ENCODE measurements around the gene CPM. TPM values are rescaled to one million over a fixed set of nuclear protein-coding genes. Genes with fewer than 3 reads are reported as not detected.

The CPM gene
- total RNA-seq: 10 to 100 TPM; 30.2 to 51.9 (median 35.0) TPM

DNA sequence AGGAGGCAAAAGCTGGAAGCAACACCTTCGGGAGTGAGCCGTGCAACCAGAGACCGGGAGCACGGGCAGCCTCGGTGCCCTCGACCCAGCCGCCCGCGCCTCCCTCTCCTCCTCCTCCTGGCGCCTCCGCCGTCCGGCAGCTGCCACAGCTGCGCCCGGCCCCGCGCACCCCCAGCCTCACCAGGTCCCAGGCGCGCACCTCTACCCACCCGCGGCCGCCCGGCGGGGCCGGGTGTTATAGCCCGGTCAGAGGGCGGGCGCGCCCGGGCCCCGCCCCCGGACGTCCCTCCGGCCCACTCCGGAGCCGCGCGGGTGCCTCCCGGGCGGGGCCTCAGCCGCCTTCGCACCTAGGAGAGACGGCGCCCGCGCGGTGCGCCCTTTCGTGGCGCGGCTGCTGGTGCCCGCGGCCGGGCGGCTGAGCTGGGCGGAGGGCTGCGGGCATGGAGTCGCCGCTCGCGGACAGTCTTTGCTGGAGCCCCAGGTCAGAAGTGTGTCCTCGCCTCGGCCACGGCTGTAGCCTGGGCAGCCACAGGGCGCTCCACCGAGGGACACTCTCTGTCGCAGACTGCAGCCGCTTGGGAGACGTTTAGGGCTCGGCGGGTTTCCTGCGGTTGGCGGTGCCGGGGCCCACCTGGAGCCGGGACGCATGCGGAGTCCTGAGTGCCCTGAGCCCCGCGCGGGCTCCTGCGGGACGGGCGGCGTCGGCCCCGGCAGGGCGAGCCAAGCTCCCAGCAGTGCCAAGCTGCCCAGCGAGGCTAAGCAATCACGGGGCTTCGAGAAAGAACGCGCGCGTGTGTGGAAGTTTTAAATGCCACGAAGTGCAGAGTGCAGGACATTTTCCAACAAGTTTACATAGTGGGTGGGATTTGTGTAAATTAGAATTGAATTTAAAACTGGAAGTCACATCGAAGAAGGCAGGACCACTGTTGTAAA is at the start of gene CPM:
TSS of gene CPM (minus strand) at position 211 of the 933 bp plus-strand sequence. CDS start 334 bp downstream, outside the sequence.
- Histone ChIP-seq H3K27me3 (peaks cover 0 to 21% (median 0%) of the 10 kb centered on the region in 4 donors), H3K27ac (replicated peaks in 1 of 4) (peak within 1 kb of the TSS; percentile 49 to 75 (median 64)), H3K4me1 (peaks cover 0 to 18% (median 14%) of the 10 kb centered on the region in 4 donors), H3K9me3 (no peaks in the 10 kb centered on the region), H3K36me3 (no peaks in the 10 kb centered on the region), H3K4me3 (peak within 1 kb of the TSS; percentile 66 to 71 (median 68))
- 6% methylated on average over 35 of the region's 96 CpGs for WGBS
- no peak for TF ChIP-seq POLR2A (IDR thresholded peaks at IDR 0.05; ENCODE audit: low read depth)
- TF ChIP-seq POLR2AphosphoS5 (IDR thresholded peaks at IDR 0.05): peak; percentile 30 to 71
- no peak for TF ChIP-seq EP300 (IDR thresholded peaks at IDR 0.05)
- DNase-seq (ENCODE audit: extremely low spot score): no peak
- intact Hi-C loops (cut with DNase I): no loop called here

DNA sequence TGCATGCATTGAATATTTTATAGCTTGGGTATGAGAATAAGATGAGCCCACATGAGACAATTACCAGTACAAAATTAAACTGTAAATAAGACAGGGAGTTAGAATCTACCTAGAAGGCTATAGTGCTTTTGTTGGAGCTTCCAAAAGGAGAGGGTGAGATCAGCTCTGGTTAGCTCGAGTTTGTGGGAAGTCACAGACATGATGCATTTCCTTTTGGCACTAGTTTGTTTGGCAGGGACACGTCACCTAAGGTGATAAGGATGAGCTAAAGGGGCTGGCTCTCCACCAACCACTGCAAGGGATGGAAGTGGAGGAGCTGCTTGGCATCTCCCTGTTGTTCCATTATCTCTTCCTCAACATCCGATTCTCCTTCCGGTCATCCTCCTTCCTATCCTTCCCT is 48.5 kb upstream of the CPM start:
- H3K4me3 ChIP-seq: no peak overlapping the region
- DNase-seq (ENCODE audit: extremely low spot score): no peak
- H3K9me3 ChIP-seq: peaks cover 0 to 11% (median 5%) of the 10 kb centered on the region in 4 donors
- intact Hi-C loops (cut with DNase I): no loop called here
- no peak overlapping the region for H3K27ac ChIP-seq (replicated peaks in 1 of 4)
- 51% methylated on average over 4 of the region's 4 CpGs for WGBS
- TF ChIP-seq, protein P1, sequence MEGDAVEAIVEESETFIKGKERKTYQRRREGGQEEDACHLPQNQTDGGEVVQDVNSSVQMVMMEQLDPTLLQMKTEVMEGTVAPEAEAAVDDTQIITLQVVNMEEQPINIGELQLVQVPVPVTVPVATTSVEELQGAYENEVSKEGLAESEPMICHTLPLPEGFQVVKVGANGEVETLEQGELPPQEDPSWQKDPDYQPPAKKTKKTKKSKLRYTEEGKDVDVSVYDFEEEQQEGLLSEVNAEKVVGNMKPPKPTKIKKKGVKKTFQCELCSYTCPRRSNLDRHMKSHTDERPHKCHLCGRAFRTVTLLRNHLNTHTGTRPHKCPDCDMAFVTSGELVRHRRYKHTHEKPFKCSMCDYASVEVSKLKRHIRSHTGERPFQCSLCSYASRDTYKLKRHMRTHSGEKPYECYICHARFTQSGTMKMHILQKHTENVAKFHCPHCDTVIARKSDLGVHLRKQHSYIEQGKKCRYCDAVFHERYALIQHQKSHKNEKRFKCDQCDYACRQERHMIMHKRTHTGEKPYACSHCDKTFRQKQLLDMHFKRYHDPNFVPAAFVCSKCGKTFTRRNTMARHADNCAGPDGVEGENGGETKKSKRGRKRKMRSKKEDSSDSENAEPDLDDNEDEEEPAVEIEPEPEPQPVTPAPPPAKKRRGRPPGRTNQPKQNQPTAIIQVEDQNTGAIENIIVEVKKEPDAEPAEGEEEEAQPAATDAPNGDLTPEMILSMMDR (IDR thresholded peaks at IDR 0.05): no peak
- TF ChIP-seq POLR2A (IDR thresholded peaks at IDR 0.05; ENCODE audit: low read depth) (no peak), EP300 (IDR thresholded peaks at IDR 0.05) (no peak), POLR2AphosphoS5 (IDR thresholded peaks at IDR 0.05) (no peak)
- H3K4me1 ChIP-seq: peaks cover 0 to 8% (median 4%) of the 10 kb centered on the region in 4 donors
- H3K36me3 ChIP-seq: no peaks in the 10 kb centered on the region
- H3K27me3 ChIP-seq: no peaks in the 10 kb centered on the region

DNA sequence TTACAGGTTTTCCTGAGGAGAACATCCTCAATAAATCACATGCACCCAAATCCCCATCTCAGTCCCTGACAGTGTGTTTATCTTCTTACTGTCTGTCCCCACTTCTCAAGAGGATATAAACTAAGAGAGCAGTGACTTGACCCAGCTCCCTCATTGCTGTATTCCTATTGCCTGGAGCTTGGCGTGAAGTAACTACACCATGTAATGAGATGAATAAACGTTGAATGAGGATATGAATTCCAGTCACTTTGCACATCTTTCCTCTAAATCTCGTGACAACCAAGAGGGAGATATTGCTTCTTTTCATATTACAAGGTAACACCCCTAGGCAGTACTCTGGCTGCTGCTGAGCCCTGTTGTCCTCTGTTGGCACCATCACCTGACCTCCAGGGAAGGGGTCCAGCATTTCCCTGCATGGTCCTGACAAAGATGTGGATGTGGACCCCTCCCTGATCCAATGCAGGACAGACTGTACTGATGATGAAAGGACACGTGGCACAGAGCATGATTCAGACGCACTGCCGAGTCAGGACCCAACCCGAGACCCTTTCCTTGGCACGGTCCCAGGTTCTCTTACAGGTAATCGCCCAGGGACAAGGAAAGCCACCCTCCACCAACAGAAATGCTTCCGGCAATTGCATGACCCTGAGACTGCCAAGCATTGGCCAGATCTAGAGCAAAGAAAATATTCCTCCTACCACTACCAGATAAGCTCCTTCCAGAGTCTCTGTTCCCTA is 47.7 kb upstream of the CPM start:
- H3K4me3 ChIP-seq: no peak overlapping the region
- no peak overlapping the region for H3K27ac ChIP-seq (replicated peaks in 1 of 4)
- DNase-seq (ENCODE audit: extremely low spot score): no peak
- H3K36me3 ChIP-seq: no peaks in the 10 kb centered on the region
- H3K4me1 ChIP-seq: peaks cover 0 to 8% (median 4%) of the 10 kb centered on the region in 4 donors
- H3K9me3 ChIP-seq: peaks cover 0 to 11% (median 5%) of the 10 kb centered on the region in 4 donors
- TF ChIP-seq POLR2AphosphoS5 (IDR thresholded peaks at IDR 0.05): no peak
- TF ChIP-seq, protein P1 (IDR thresholded peaks at IDR 0.05): no peak
- TF ChIP-seq POLR2A (IDR thresholded peaks at IDR 0.05; ENCODE audit: low read depth): no peak
- TF ChIP-seq EP300 (IDR thresholded peaks at IDR 0.05): no peak
- no peaks in the 10 kb centered on the region for H3K27me3 ChIP-seq
- WGBS: 91% methylated on average over 8 of the region's 10 CpGs
- intact Hi-C loops (cut with DNase I): no loop called here

DNA sequence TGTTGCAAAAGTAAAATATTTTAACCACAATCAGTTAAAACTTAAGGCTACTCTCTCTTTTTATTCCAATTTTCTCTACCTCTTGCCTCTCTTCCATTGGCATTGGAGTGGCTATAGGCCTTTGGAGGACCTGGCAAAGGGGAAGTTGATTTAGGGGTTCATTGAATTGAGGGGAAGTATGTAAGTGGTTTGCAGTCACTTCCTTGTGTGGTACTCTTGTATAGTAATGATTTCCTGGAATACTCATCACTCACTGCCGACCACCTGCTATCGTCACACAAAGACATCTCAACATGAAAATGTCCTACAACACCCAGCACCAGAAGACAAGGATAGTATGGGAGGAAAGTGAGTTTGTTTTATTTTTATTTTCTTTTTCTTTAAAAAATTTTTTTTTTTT is 45.7 kb upstream of the CPM start:
- 76% methylated on average over 2 of the region's 2 CpGs for WGBS
- Histone ChIP-seq H3K9me3 (peaks cover 0 to 11% (median 5%) of the 10 kb centered on the region in 4 donors), H3K36me3 (no peaks in the 10 kb centered on the region), H3K27ac (replicated peaks in 1 of 4) (no peak overlapping the region), H3K4me1 (peaks cover 0 to 8% (median 4%) of the 10 kb centered on the region in 4 donors), H3K4me3 (no peak overlapping the region), H3K27me3 (no peaks in the 10 kb centered on the region)
- intact Hi-C loops (cut with DNase I): no loop called here
- TF ChIP-seq POLR2A (IDR thresholded peaks at IDR 0.05; ENCODE audit: low read depth): no peak
- no peak for TF ChIP-seq EP300 (IDR thresholded peaks at IDR 0.05)
- TF ChIP-seq, protein P1 (IDR thresholded peaks at IDR 0.05): no peak
- TF ChIP-seq POLR2AphosphoS5 (IDR thresholded peaks at IDR 0.05): no peak
- no peak for DNase-seq (ENCODE audit: extremely low spot score)
